LNCaP clone FGC (cell line): ENCODE measurements around the gene RMND5B.
A peak's percentile ranks its signal among the peaks of the same experiment; 100 is the strongest.

Source experiments
- DNase-seq: peaks from one replicate; pipeline ENCODE4 v3.0.0-alpha.2; 2011; ENCODE audit warnings: low read depth
- H3K4me3 ChIP-seq: 2 replicates; pipeline ENCODE4 v1.5.1; 2011; ENCODE audit warnings: mild to moderate bottlenecking, low read depth, low read length, control low read depth
- TF ChIP-seq, protein P1 (sequence below): IDR thresholded peaks from 2 replicates; pipeline ENCODE4 v1.5.1; 2012; ENCODE audit warnings: mild to moderate bottlenecking; ENCODE audit not compliant: control insufficient read depth, insufficient read depth; ENCODE audit errors: extremely low read depth

RMND5B gene

DNA sequence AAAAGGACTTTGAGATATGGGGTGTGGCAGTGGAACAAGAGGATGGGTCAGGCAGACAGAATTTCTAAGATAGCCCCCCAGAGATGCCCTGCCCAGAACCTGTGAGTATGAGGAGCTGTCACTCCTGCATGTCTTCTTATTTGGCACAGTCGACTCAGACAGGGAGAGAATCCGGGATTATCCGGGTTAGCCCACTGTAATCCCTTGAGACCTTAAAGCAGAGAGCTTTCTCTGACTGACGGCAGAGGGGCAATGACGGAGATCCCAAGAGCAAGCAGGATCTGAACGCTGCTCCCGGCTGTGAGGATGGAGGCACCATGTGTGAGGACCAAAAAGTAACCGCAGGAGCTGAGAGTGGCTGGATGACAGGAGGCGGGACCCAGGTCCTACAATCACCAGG lies 31.7 kb downstream of the RMND5B start:
- TF ChIP-seq, protein P1, sequence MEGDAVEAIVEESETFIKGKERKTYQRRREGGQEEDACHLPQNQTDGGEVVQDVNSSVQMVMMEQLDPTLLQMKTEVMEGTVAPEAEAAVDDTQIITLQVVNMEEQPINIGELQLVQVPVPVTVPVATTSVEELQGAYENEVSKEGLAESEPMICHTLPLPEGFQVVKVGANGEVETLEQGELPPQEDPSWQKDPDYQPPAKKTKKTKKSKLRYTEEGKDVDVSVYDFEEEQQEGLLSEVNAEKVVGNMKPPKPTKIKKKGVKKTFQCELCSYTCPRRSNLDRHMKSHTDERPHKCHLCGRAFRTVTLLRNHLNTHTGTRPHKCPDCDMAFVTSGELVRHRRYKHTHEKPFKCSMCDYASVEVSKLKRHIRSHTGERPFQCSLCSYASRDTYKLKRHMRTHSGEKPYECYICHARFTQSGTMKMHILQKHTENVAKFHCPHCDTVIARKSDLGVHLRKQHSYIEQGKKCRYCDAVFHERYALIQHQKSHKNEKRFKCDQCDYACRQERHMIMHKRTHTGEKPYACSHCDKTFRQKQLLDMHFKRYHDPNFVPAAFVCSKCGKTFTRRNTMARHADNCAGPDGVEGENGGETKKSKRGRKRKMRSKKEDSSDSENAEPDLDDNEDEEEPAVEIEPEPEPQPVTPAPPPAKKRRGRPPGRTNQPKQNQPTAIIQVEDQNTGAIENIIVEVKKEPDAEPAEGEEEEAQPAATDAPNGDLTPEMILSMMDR: no peak
- H3K4me3 ChIP-seq: no peak overlapping the region
- DNase-seq: no peak

DNA sequence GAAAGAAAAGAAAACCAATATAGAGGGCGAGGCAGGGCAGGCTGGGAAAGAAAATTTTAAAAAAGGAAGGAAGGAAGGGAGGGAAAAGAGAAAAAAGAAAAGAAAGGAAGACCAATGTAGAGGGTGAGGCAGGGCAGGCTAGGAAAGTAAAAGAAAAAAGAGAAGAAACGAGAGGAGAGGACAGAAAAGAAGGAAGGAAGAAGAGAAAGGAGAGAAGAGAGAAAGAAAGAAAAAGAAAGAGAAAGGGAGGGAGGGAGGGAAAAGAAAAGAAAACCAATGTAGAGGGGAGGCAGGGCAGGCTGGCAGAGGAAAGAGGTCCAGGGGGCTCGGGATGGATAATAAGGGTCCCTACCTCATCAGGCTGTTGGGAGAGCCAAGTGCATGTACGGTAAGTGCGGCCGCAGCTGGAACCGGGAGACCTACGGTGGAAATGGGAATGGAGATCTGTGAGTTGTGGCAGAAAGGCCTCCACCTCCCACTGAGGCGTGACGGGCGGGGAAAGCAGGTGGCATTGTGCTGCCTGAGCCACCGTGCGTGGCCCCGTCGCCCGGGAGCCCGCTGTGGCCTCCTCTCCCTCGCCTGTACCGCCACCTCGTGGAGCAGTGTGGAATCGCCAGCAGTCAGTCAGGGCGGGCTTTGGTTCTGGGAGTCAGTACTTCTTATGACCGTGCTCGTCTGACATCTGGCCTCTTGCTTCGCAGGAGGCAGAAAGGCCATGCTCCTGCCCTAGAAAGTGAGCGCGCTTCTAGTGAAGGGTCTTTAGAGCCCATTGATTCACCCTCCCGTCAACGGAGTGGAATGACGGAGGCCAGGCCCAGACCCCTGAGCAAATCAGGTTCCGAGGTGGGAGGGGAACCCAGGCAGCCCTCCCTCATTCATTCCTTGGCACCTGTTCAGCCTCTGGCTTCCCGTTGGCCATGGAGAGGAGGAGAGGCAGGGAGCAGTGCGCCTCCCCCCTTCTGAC lies 33.2 kb downstream of the RMND5B start:
- no peak overlapping the region for H3K4me3 ChIP-seq
- TF ChIP-seq, protein P1: peak; percentile 99

DNA sequence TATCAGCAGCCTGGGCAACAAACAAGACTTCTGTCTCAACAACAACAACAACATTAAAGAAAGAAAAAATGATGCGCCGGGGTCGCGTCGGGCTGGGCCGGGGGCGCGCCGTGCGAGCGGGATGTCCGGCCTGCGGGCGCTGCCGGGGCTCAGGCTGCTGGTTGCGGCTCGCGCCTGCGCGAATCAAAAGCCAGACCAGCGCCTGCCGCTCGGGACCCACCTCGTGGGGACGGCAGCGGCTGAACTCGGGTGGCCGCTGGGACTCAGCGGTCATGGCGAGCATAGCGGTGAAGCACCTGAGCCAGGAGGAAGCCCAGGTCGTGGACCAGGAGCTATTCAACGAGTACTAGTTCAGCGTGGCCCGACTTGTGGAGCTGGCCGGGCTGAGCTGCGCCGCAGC lies 34.8 kb downstream of the RMND5B start:
- H3K4me3 ChIP-seq: no peak overlapping the region
- DNase-seq: no peak
- TF ChIP-seq, protein P1: no peak

More for the DNA sequence above, 33.2 kb downstream of the RMND5B start:
- peak; percentile 46 for DNase-seq

DNA sequence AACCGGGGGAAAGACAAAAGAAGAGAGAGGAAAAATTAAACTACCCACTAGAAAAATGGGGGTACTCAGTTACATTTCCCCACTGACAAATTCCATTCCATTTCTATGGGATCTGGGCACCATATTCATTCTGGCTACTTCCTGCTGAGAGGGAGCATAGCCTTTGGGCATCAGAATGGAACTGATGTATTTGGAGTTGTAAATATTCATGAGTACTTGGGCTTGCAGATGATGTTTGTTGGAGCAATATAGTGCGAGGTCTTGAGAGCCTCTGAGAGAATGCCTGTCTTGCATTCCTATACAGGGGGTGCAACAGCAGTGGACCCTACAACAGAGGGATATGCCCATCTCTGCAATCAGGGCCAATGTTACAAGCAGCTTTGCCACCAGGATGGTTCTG lies 39.6 kb downstream of the RMND5B start:
- no peak overlapping the region for H3K4me3 ChIP-seq
- no peak for DNase-seq
- TF ChIP-seq, protein P1: no peak

DNA sequence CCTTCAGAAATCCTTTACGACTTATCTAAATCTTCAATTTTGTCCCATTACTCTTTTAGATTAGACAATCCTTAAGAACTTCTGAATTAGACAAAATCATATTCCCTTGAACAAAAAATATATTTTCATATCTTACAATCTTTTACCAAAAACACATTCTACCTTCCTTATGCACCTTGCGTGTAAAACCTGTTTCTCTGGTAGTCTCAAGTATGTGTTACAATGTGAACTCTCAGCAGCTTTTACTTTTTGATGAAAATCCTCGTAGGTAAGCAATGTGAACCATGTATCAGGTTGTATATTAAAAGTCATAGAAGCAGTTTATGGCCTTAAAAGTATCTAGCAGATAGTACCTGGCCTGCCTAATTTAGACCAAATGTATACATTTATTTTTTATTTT lies 43.6 kb downstream of the RMND5B start:
- TF ChIP-seq, protein P1: no peak
- H3K4me3 ChIP-seq: no peak overlapping the region
- no peak for DNase-seq

DNA sequence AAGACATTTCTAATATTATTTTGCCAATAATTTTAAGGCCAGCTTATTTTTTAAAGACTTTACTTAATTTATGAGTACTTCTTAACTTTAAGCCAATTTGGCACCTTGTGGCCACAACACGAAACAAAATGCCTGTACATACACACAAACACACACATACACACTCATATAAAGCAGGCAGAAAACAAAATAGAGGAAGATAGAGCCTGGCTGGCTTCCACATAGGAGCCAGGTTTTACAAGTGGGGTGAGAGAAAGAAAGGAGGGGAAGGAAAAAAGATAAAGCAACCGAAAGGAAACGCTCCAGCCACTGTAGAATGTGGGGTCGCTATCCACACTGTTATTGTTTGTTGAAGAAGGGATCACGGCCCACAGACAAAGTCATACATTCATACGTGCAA lies 46.0 kb downstream of the RMND5B start:
- no peak for DNase-seq
- no peak overlapping the region for H3K4me3 ChIP-seq
- TF ChIP-seq, protein P1: no peak
